Memory B cell (primary cell): ENCODE results near the gene ATP13A3.

Experiments used
- ATAC-seq: fragments of 150-1000 bp; cut with Tn5 transposase; 2 replicates; pipeline ENCODE4 v1.10.0; 2021; ENCODE audit warnings: low read depth, mild to moderate bottlenecking, moderate library complexity
- DNase-seq, 2 donors: peaks; one replicate each; pipeline ENCODE4 v3.0.0; 2022; ENCODE audit warnings: low spot score in 2 of 2
- H3K27ac Mint-ChIP-seq: one replicate; pipeline ENCODE4 v1.8.0; 2022; ENCODE audit warnings: mild to moderate bottlenecking, moderate library complexity, mixed read lengths
- H3K27me3 Mint-ChIP-seq: one replicate; pipeline ENCODE4 v1.8.0; 2022; ENCODE audit warnings: mixed read lengths
- H3K36me3 Mint-ChIP-seq: one replicate; pipeline ENCODE4 v1.8.0; 2022; ENCODE audit warnings: mild to moderate bottlenecking, mixed read lengths
- H3K4me1 Mint-ChIP-seq: one replicate; pipeline ENCODE4 v1.8.0; 2022; ENCODE audit warnings: mixed read lengths
- H3K4me3 Mint-ChIP-seq: one replicate; pipeline ENCODE4 v1.8.0; 2022; ENCODE audit warnings: mild to moderate bottlenecking, moderate library complexity, mixed read lengths
- H3K9me3 Mint-ChIP-seq: one replicate; pipeline ENCODE4 v1.8.0; 2022; ENCODE audit warnings: mixed read lengths

ATP13A3 gene

GRCh38 chr3:194475138-194475932 is 11.5 kb downstream of the ATP13A3 start:
- Mint-ChIP-seq H3K4me3 (no peak overlapping the region), H3K36me3 (no peaks in the 10 kb centered on the region), H3K9me3 (no peaks in the 10 kb centered on the region), H3K4me1 (peaks cover 8% of the 10 kb centered on the region), H3K27me3 (no peaks in the 10 kb centered on the region), H3K27ac (no peak overlapping the region)
- ATAC-seq (no peak), DNase-seq (no peak)

- no peak overlapping the region for H3K4me3 Mint-ChIP-seq
- ATAC-seq, result no peak
Observed at GRCh38 chr3:194474675-194475074, 12.1 kb downstream of the ATP13A3 start.

GRCh38 chr3:194472290-194472920 is 14.4 kb downstream of the ATP13A3 start:
- no peaks in the 10 kb centered on the region for H3K9me3 Mint-ChIP-seq
- H3K27ac Mint-ChIP-seq, result no peak overlapping the region
- DNase-seq, result peak in 1 of 2 donors; percentile 44
- H3K27me3 Mint-ChIP-seq, result no peaks in the 10 kb centered on the region
- H3K36me3 Mint-ChIP-seq, result no peaks in the 10 kb centered on the region
- peaks cover 8% of the 10 kb centered on the region for H3K4me1 Mint-ChIP-seq
- peak; percentile 81 for ATAC-seq
- H3K4me3 Mint-ChIP-seq, result no peak overlapping the region

More at GRCh38 chr3:194474675-194475074, 12.1 kb downstream of the ATP13A3 start:
- Mint-ChIP-seq H3K36me3 (no peaks in the 10 kb centered on the region), H3K27me3 (no peaks in the 10 kb centered on the region), H3K4me1 (peaks cover 8% of the 10 kb centered on the region), H3K9me3 (no peaks in the 10 kb centered on the region), H3K27ac (no peak overlapping the region)
- DNase-seq, result no peak

GRCh38 chr3:194471863-194472262 is 14.9 kb downstream of the ATP13A3 start:
- no peak for DNase-seq
- Mint-ChIP-seq H3K4me1 (peaks cover 9% of the 10 kb centered on the region), H3K4me3 (no peak overlapping the region), H3K9me3 (no peaks in the 10 kb centered on the region), H3K36me3 (no peaks in the 10 kb centered on the region), H3K27me3 (no peaks in the 10 kb centered on the region), H3K27ac (no peak overlapping the region)
- no peak for ATAC-seq

- Mint-ChIP-seq H3K27ac (no peak overlapping the region), H3K4me1 (peaks cover 9% of the 10 kb centered on the region), H3K27me3 (no peaks in the 10 kb centered on the region), H3K36me3 (no peaks in the 10 kb centered on the region), H3K4me3 (no peak overlapping the region), H3K9me3 (no peaks in the 10 kb centered on the region)
- DNase-seq, result no peak
- no peak for ATAC-seq
Observed at GRCh38 chr3:194470615-194471014, 16.2 kb downstream of the ATP13A3 start.

GRCh38 chr3:194469977-194470376 is 16.8 kb downstream of the ATP13A3 start:
- Mint-ChIP-seq H3K9me3 (no peaks in the 10 kb centered on the region), H3K4me1 (peaks cover 7% of the 10 kb centered on the region), H3K4me3 (no peak overlapping the region), H3K36me3 (no peaks in the 10 kb centered on the region), H3K27ac (no peak overlapping the region), H3K27me3 (no peaks in the 10 kb centered on the region)
- DNase-seq (no peak), ATAC-seq (no peak)

- no peak for DNase-seq
- no peaks in the 10 kb centered on the region for H3K9me3 Mint-ChIP-seq
- no peak overlapping the region for H3K27ac Mint-ChIP-seq
- ATAC-seq, result no peak
- H3K36me3 Mint-ChIP-seq, result peaks cover 1% of the 10 kb centered on the region
- H3K27me3 Mint-ChIP-seq, result no peaks in the 10 kb centered on the region
- H3K4me1 Mint-ChIP-seq, result peaks cover 8% of the 10 kb centered on the region
- no peak overlapping the region for H3K4me3 Mint-ChIP-seq
Observed at GRCh38 chr3:194468086-194468485, 18.7 kb downstream of the ATP13A3 start.

- Mint-ChIP-seq H3K27ac (no peak overlapping the region), H3K9me3 (no peaks in the 10 kb centered on the region), H3K4me3 (no peak overlapping the region), H3K27me3 (no peaks in the 10 kb centered on the region), H3K4me1 (peaks cover 5% of the 10 kb centered on the region), H3K36me3 (peaks cover 1% of the 10 kb centered on the region)
- no peak for DNase-seq
- no peak for ATAC-seq
Observed at GRCh38 chr3:194466761-194467356, 19.9 kb downstream of the ATP13A3 start.

- no peak for DNase-seq
- Mint-ChIP-seq H3K4me3 (no peak overlapping the region), H3K27ac (no peak overlapping the region)
Observed at GRCh38 chr3:194465920-194466570, 20.8 kb downstream of the ATP13A3 start.

GRCh38 chr3:194465246-194465645 is 21.6 kb downstream of the ATP13A3 start:
- ATAC-seq (no peak), DNase-seq (no peak)
- Mint-ChIP-seq H3K27ac (no peak overlapping the region), H3K27me3 (no peaks in the 10 kb centered on the region), H3K36me3 (peaks cover 1% of the 10 kb centered on the region), H3K4me3 (no peak overlapping the region), H3K4me1 (peaks cover 5% of the 10 kb centered on the region), H3K9me3 (no peaks in the 10 kb centered on the region)

More at GRCh38 chr3:194465920-194466570, 20.8 kb downstream of the ATP13A3 start:
- Mint-ChIP-seq H3K9me3 (no peaks in the 10 kb centered on the region), H3K36me3 (peaks cover 1% of the 10 kb centered on the region), H3K4me1 (peaks cover 5% of the 10 kb centered on the region), H3K27me3 (no peaks in the 10 kb centered on the region)
- no peak for ATAC-seq

GRCh38 chr3:194464692-194465091 is 22.1 kb downstream of the ATP13A3 start:
- Mint-ChIP-seq H3K27ac (no peak overlapping the region), H3K36me3 (peaks cover 1% of the 10 kb centered on the region), H3K4me1 (peaks cover 5% of the 10 kb centered on the region), H3K4me3 (no peak overlapping the region), H3K9me3 (no peaks in the 10 kb centered on the region), H3K27me3 (no peaks in the 10 kb centered on the region)
- DNase-seq (no peak), ATAC-seq (no peak)

GRCh38 chr3:194462936-194463335 is 23.9 kb downstream of the ATP13A3 start:
- Mint-ChIP-seq H3K4me3 (no peak overlapping the region), H3K4me1 (peaks cover 5% of the 10 kb centered on the region), H3K9me3 (no peaks in the 10 kb centered on the region), H3K36me3 (peaks cover 4% of the 10 kb centered on the region), H3K27ac (no peak overlapping the region), H3K27me3 (no peaks in the 10 kb centered on the region)
- DNase-seq (no peak), ATAC-seq (no peak)

GRCh38 chr3:194460566-194460965 is 26.2 kb downstream of the ATP13A3 start:
- no peaks in the 10 kb centered on the region for H3K27me3 Mint-ChIP-seq

GRCh38 chr3:194458131-194458530 is 28.7 kb downstream of the ATP13A3 start:
- Mint-ChIP-seq H3K9me3 (no peaks in the 10 kb centered on the region), H3K36me3 (peaks cover 6% of the 10 kb centered on the region), H3K27me3 (no peaks in the 10 kb centered on the region), H3K4me1 (no peaks in the 10 kb centered on the region), H3K27ac (no peak overlapping the region), H3K4me3 (no peak overlapping the region)
- ATAC-seq (no peak), DNase-seq (no peak)

More at GRCh38 chr3:194460566-194460965, 26.2 kb downstream of the ATP13A3 start:
- ATAC-seq (no peak), DNase-seq (no peak)
- no peak overlapping the region for H3K4me3 Mint-ChIP-seq
- peaks cover 4% of the 10 kb centered on the region for H3K36me3 Mint-ChIP-seq
- H3K9me3 Mint-ChIP-seq, result no peaks in the 10 kb centered on the region
- H3K4me1 Mint-ChIP-seq, result peaks cover 3% of the 10 kb centered on the region
- peak overlapping the region; percentile 28 for H3K27ac Mint-ChIP-seq
